ENCODE data around the gene NLRX1. TPM values are rescaled to one million over a fixed set of nuclear protein-coding genes. Genes with fewer than 3 reads are reported as not detected.
"Not testable (repeated sequence)": the region's sequence is repeated elsewhere in the genome, so short reads cannot be mapped to it uniquely, and the experiment has no call there.

The NLRX1 gene
- total RNA-seq, 1 experiment from 2014 or later = 5.6 TPM

DNA sequence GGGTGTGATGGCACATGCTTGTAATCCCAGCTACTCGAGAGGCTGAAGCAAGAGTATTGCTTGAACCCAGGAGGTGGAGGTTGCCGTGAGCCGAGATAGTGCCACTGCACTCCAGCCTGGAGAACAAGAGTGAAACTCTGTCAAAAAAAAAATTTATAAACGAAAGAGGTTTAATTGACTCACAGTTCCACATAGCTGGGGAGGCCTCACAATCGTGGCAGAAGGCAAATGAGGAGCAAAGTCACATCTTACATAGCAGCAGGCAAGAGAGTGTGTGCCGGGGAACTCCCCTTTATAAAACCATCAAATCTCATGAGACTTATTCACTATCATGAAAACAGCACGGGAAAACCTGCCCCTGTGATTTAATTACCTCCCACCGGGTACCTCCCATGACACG lies 15.9 kb downstream of the NLRX1 start:
- not testable (repeated sequence) for DNase-seq (ENCODE audit: low read depth)

- no peak for DNase-seq (ENCODE audit: low read depth)
Measured at GRCh38 chr11:119185981-119186634, 17.6 kb downstream of the NLRX1 start.

DNA sequence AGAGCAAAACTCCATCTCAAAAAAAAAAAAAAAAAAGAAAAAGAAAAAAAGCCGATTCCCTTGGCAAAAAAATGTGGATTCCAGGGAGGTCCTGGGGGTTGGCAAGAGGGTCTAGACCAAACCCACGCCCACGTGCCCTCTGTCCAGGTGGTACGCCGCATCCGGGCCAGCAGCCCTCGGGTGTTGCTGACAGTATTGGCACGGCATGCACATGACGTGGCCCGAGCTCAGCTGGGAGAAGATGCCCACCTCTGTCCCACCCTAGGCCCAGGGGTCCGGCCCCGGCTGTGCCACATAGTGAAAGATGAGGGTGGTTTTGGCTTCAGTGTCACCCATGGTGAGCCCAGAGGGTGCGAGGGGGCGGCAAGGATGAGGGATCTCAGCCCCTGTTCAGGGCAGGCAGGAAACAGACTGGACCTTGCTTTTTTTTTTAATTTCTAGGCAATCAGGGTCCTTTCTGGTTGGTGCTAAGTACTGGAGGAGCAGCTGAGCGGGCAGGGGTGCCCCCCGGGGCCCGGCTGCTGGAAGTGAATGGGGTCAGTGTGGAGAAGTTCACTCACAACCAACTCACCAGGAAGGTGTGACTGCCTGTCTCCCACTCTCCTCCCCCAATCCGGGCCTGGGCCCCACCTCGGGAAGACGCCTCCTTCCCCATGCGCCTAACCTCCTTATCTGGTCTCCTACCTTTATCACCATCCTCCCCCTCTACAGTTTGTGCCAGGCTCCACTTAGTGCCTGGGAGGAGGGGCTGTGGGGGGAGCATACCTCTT lies 18.8 kb downstream of the NLRX1 start:
- DNase-seq (ENCODE audit: low read depth) = no peak

- no peak for DNase-seq (ENCODE audit: low read depth)
Measured at GRCh38 chr11:119188067-119188466, 19.5 kb downstream of the NLRX1 start.

DNA sequence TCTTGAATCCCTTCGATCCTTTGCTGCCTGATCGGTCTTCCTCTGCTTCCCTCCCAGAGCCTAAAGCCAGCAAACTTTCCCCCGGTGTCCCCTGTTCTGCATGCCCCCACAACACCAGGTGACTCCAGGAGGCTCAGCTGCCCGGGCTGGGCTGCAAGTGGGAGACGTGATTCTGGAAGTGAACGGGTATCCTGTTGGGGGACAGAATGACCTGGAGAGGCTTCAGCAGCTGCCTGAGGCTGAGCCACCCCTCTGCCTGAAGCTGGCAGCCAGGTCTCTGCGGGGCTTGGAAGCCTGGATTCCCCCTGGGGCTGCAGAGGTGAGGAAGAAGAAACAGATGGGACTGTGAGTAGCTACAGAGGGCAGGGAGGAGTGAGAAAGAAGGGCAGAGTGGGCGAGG lies 20.4 kb downstream of the NLRX1 start:
- DNase-seq (ENCODE audit: low read depth) = no peak

GRCh38 chr11:119189393-119189792 lies 20.9 kb downstream of the NLRX1 start:
- DNase-seq (ENCODE audit: low read depth) = no peak

GRCh38 chr11:119190531-119190930 lies 22.0 kb downstream of the NLRX1 start:
- DNase-seq (ENCODE audit: low read depth) = no peak

GRCh38 chr11:119191265-119191664 lies 22.7 kb downstream of the NLRX1 start:
- DNase-seq (ENCODE audit: low read depth) = not testable (repeated sequence)

GRCh38 chr11:119192111-119192510 lies 23.6 kb downstream of the NLRX1 start:
- no peak for DNase-seq (ENCODE audit: low read depth)

- DNase-seq (ENCODE audit: low read depth) = no peak
Measured at GRCh38 chr11:119193001-119193400, 24.5 kb downstream of the NLRX1 start.

DNA sequence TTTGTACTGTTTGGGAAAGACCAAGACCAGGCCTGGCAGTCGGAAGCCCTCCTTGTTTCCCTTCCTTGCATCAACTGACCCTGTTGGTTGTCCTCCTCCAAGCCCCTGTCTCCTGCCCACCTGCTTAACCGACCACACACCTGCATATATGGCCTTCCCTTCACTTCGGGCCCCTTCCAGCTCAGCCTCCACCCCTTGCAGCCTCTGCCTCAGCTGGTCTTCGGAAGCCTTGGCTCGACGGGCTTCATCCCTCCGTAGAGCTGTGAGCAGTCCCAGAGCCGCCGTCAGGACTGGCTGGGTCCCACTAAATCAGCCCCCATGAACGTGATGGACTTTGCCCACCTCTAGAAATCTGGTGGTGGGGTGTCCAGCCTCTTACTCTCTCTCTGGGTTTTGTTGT lies 25.1 kb downstream of the NLRX1 start:
- DNase-seq (ENCODE audit: low read depth) = no peak

- no peak for DNase-seq (ENCODE audit: low read depth)
Measured at GRCh38 chr11:119194811-119195440, 26.4 kb downstream of the NLRX1 start.

GRCh38 chr11:119195680-119196079 lies 27.2 kb downstream of the NLRX1 start:
- DNase-seq (ENCODE audit: low read depth) = peak; percentile 70

- peak; percentile 72 for DNase-seq (ENCODE audit: low read depth)
Measured at GRCh38 chr11:119196833-119197483, 28.4 kb downstream of the NLRX1 start.

DNA sequence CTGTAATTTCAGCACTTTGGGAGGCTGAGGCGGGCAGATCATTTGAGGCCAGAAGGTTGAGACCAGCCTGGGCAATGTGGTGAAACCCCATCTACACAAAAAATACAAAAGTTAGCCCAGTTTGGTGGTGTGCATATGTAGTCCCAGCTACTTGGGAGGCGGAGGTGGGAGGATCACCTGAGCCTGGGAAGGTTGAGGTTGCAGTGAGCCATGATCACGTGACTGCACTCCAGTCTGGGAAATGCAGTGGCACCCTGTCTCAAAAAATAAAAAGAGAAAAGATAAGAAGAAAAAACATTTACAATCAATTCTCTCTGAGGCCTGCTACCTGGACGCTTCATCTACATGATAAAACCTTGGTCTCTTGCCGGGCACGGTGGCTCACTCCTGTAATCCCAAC lies 30.4 kb downstream of the NLRX1 start:
- no peak for DNase-seq (ENCODE audit: low read depth)

- DNase-seq (ENCODE audit: low read depth) = not testable (repeated sequence)
Measured at GRCh38 chr11:119201236-119201635, 32.7 kb downstream of the NLRX1 start.

GRCh38 chr11:119202554-119202953 lies 34.0 kb downstream of the NLRX1 start:
- no peak for DNase-seq (ENCODE audit: low read depth)

- no peak for DNase-seq (ENCODE audit: low read depth)
Measured at GRCh38 chr11:119204066-119204465, 35.5 kb downstream of the NLRX1 start.

GRCh38 chr11:119205080-119205479 lies 36.6 kb downstream of the NLRX1 start:
- DNase-seq (ENCODE audit: low read depth) = no peak

GRCh38 chr11:119205574-119206510 lies 37.3 kb downstream of the NLRX1 start, which contains the start of gene CBL:
TSS of gene CBL (plus strand) at chr11:119206339. CDS start at chr11:119206418, 79 bp downstream.
- DNase-seq (ENCODE audit: low read depth) = peak; percentile 86
